Measurements from ENCODE around the gene FAM76A.

DNA sequence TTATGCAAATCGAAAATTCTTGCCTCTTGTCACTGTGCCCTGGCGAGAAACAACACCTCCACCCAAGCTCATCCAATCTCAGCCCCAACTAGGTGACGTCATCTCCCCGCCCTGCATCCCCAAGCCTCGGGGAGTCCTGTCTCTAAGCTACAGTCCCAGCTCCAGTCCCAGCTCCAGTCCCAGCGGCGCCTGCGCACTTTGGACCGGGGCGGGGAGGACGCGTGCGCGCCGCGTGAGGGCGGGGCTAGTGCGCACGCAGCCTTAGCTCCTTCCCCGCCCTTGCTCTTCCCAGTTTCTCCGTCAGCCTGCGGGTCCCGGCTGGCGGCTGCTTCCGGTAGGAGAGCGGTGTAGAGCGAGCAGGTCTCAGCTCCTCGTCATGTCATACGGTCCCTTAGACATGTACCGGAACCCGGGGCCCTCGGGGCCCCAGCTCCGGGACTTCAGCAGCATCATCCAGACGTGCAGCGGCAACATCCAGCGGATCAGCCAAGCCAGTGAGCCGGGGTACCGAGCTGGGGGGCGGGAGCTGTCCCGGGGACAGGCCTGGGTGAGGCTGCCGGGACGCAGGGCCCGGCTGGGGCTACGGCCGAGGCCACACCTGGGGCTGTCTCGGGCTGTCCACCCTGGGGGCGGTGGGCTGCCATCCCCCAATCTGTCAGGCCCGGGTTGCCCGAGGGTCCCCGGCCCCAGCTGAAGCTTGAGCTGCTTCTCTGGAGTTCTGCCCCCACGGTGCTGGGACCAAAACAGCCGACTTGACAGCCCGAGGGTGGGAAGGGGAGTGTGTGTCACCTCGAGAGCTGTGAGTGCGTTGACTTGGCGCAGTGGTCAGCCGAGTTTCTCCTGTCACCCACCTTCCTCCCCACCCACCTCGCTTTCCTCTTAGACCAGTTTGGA, 47.4 kb downstream of the FAM76A start, which contains the start of gene STX12:
- TF ChIP-seq, protein P1, sequence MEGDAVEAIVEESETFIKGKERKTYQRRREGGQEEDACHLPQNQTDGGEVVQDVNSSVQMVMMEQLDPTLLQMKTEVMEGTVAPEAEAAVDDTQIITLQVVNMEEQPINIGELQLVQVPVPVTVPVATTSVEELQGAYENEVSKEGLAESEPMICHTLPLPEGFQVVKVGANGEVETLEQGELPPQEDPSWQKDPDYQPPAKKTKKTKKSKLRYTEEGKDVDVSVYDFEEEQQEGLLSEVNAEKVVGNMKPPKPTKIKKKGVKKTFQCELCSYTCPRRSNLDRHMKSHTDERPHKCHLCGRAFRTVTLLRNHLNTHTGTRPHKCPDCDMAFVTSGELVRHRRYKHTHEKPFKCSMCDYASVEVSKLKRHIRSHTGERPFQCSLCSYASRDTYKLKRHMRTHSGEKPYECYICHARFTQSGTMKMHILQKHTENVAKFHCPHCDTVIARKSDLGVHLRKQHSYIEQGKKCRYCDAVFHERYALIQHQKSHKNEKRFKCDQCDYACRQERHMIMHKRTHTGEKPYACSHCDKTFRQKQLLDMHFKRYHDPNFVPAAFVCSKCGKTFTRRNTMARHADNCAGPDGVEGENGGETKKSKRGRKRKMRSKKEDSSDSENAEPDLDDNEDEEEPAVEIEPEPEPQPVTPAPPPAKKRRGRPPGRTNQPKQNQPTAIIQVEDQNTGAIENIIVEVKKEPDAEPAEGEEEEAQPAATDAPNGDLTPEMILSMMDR (IDR thresholded peaks at IDR 0.05): no peak
- TF ChIP-seq POLR2A (IDR thresholded peaks at IDR 0.05): no peak

All from lower leg skin (tissue), 3 donors.